BJ (cell line): ENCODE results near the gene CD99L2. TPM values are rescaled to one million over a fixed set of nuclear protein-coding genes. Genes with fewer than 3 reads are reported as not detected.

Experiments used
- CTCF ChIA-PET: fragments of 350-600 bp; formaldehyde crosslinking; extraction: SDS; loops from one replicate; lab custom pipeline; 2021; ENCODE audit warnings: antibody characterized with exemption, inconsistent platforms; lab: Yijun Ruan, JAX
- POLR2A ChIA-PET: fragments of 300-600 bp; sonication (Branson Sonifier 250); formaldehyde crosslinking; extraction: SDS; loops from one replicate; lab custom pipeline; 2021; ENCODE audit warnings: antibody characterized with exemption; lab: Charles Lee
- DNase-seq: peaks from one replicate; pipeline ENCODE4 v3.0.0-alpha.2; 2011; ENCODE audit warnings: low read depth
- H3K27me3 ChIP-seq: 2 replicates; pipeline ENCODE4 v1.6.0; 2011; ENCODE audit warnings: low read length; ENCODE audit not compliant: control insufficient read depth, insufficient read depth
- H3K36me3 ChIP-seq: 2 replicates; pipeline ENCODE4 v1.5.1; 2011; ENCODE audit warnings: low read length; ENCODE audit not compliant: control insufficient read depth, insufficient read depth
- H3K4me3 ChIP-seq: 2 replicates; pipeline ENCODE4 v1.5.1; 2011; ENCODE audit warnings: low read depth, mild to moderate bottlenecking, control low read depth, low read length
- CTCF ChIP-seq: IDR thresholded peaks from 2 replicates; pipeline ENCODE4 v1.5.1; 2011; ENCODE audit warnings: low read depth, mild to moderate bottlenecking, control low read depth, inconsistent platforms, low read length, moderate library complexity; ENCODE audit not compliant: insufficient read depth
- polyA plus RNA-seq: library from polyadenylated mRNA; depleted of rRNA; stranded (reverse); fragments of >200 nt; gene quantifications from 2 replicates; pipeline ENCODE4 v1.2.3, GENCODE V29; 2011

Gene CD99L2
- polyA plus RNA-seq, 1 experiment: 92.2 TPM

- ChIA-PET CTCF (no interaction called here), POLR2A (no interaction called here)
- H3K36me3 ChIP-seq: no peaks in the 10 kb centered on the region
- DNase-seq: no peak
- no peak for TF ChIP-seq CTCF
- no peaks in the 10 kb centered on the region for H3K27me3 ChIP-seq
- no peak overlapping the region for H3K4me3 ChIP-seq
Observed at GRCh38 chrX:150906694-150907093, 8.2 kb upstream of the CD99L2 start.

- CTCF ChIA-PET: no interaction called here
Observed at GRCh38 chrX:150905293-150905692, 6.8 kb upstream of the CD99L2 start.

DNA sequence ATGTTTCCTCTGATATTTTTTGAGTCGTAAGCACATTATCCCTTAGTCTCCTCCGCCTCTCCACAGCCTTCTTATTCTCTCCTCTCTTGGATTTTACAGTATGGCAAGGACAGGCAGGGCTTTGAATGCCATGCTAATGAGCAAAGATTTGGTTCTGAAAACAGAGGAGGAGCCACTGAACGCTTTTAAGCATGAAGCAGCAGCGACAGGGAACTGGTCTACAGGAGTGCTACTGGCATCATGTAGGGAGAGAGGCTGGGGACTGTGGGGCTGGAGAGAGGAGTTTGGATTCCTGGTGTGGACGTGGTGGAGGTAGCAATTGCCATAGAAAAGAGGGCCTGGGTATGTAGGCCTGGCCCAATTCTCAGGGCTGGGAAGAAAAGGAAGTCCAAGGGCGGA is 4.6 kb upstream of the CD99L2 start:
- CTCF ChIA-PET: no interaction called here
- POLR2A ChIA-PET: no interaction called here
- no peak for DNase-seq
- H3K36me3 ChIP-seq: no peaks in the 10 kb centered on the region
- TF ChIP-seq CTCF: no peak
- H3K27me3 ChIP-seq: no peaks in the 10 kb centered on the region
- no peak overlapping the region for H3K4me3 ChIP-seq

More at GRCh38 chrX:150905293-150905692, 6.8 kb upstream of the CD99L2 start:
- no peak for TF ChIP-seq CTCF
- POLR2A ChIA-PET: no interaction called here
- DNase-seq: no peak
- Histone ChIP-seq H3K4me3 (no peak overlapping the region), H3K27me3 (no peaks in the 10 kb centered on the region), H3K36me3 (no peaks in the 10 kb centered on the region)

DNA sequence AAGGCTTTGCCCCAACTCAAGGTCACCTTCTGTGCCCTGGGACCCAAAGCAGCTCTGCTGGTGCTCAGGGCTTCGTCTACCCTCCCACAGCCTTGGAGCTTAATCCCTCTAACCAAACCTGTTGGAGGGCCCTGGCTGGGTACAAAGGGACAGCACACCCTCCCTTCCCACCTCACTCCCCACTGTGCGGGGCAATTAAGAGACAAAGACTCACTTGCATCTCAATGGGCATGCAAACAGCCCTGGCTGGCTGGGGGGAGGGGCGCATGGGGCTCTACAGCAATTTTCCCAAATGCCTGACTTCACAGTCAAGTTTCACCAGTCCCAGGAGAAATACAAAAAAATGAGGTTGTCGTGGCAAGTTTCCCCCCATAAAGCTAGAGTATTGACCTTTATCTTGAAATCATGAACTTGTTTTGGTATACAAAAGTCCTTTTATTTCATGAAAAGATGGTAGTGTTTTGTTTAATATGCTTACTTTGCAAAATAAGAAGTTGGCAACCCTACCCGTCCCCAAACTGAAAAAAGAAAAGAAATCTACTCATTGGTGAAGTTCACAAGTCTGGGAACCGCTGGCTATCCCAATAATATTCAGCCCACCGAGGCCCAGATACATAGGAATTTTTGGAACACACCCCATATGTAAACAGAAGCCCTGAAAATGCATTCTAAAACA is 4.1 kb upstream of the CD99L2 start:
- H3K36me3 ChIP-seq: no peaks in the 10 kb centered on the region
- TF ChIP-seq CTCF: no peak
- CTCF ChIA-PET: no interaction called here

DNA sequence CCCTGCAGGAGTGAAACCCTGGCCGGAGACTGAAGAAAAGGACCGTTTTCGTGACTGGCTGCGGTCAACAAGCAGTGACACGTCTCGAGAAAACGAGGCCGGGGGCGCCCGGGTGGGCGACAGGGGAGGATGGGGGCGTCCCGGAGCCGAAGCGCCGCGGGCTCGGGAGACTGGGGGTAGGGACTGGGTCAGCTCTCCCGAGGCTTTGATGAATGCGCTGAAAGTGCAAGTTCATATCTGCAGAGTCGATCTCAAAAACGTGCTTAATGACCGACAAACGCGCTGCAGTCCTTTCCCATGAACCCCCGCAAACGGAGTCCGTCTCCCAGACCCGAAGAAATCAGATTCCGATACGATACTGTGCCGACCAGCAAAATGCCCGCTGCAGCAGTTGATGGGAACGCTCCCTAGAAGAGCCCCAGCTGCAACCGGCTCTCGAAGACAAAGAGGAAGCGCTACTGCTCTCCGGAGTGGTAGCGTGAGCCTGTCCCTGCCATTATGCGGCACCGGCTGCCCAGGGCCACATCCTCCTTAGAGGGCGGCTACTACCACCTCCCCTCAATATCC is 806 bp upstream of the CD99L2 start:
- CTCF ChIA-PET: interaction anchor here (1.5 kb wide), 1 partner anchor 27 kb away, joined by 4 read pairs; no protein-coding TSS in a partner anchor

More for the DNA sequence above, 4.1 kb upstream of the CD99L2 start:
- DNase-seq: no peak
- H3K27me3 ChIP-seq: no peaks in the 10 kb centered on the region
- POLR2A ChIA-PET: no interaction called here
- no peak overlapping the region for H3K4me3 ChIP-seq

More for the DNA sequence above, 806 bp upstream of the CD99L2 start:
- TF ChIP-seq CTCF: no peak
- H3K27me3 ChIP-seq: no peaks in the 10 kb centered on the region
- DNase-seq: no peak
- H3K36me3 ChIP-seq: no peaks in the 10 kb centered on the region
- POLR2A ChIA-PET: no interaction called here
- H3K4me3 ChIP-seq: peak overlapping the region; percentile 68
